GM11168 (cell line): ENCODE results near the gene CCDC102A.
"Not testable (repeated sequence)": the region's sequence is repeated elsewhere in the genome, so short reads cannot be mapped to it uniquely, and the experiment has no call there.

Experiments
- in situ Hi-C: fragments of 300-500 bp; cut with MboI; formaldehyde crosslinking; loops from one replicate; pipeline ENCODE4 v1.12.0; 2022; ENCODE audit warnings: low sequenced_read_pairs; ENCODE audit not compliant: unreplicated experiment

Gene CCDC102A

DNA sequence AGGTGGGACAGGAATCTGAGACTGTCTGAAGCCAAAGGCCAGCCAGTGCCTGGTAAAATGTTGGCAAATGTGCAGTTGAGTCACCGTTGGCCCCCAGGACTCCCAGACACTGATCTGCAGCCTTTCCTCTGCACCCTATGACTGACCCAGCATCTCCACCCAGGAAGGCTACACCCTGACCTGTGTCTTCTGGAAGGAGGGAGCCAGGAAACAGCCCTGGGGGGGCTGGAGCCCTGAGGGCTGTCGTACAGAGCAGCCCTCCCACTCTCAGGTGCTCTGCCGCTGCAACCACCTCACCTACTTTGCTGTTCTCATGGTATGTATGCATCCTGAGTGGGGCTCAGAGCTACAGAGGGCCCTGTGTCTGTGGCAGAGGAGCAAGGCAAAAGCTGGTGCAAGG, 30.1 kb upstream of the CCDC102A start:
- in situ Hi-C loops, result no loop called here

DNA sequence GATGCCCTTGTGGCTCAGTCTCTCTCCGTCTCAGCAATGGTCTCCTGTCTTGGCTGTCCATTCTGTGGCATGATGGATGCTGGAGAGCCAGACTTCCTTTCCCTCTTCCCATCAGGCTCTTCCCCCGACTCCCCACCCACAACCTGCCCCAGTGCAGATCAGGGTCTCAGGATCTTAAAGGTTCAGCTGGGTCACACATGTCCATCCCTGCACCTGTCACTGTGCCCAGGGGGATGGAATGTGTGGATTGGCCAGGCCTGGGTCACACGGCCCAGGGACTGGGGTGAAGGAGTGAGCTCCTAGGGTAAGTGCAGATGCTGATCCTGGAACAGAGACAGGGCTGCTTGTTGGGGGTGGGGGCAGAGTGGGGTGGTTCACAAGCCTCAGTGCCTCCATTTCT, 29.1 kb upstream of the CCDC102A start:
- in situ Hi-C loops, result no loop called here

- in situ Hi-C loops, result no loop called here
These were observed 28.4 kb upstream of the CCDC102A start for GRCh38 chr16:57564571-57565270.

DNA sequence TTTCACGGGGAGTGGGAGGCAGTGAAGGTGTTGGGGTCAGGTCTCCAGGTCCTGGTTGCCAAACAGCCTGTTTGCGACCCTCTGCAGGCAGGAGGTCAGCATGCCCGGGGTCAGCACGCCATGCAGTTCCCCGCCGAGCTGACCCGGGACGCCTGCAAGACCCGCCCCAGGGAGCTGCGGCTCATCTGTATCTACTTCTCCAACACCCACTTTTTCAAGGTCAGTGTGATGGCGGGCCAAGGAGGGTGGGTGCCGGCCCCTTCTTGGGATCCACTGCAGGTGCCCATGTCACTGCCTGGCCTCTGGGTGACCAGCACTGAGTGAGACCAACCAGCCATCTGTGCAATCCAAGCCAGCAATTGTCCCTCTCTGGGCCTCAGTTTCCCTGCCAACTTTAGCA, 27.4 kb upstream of the CCDC102A start:
- in situ Hi-C loops, result no loop called here

GRCh38 chr16:57563487-57563750, 27.0 kb upstream of the CCDC102A start:
- in situ Hi-C loops, result no loop called here

DNA sequence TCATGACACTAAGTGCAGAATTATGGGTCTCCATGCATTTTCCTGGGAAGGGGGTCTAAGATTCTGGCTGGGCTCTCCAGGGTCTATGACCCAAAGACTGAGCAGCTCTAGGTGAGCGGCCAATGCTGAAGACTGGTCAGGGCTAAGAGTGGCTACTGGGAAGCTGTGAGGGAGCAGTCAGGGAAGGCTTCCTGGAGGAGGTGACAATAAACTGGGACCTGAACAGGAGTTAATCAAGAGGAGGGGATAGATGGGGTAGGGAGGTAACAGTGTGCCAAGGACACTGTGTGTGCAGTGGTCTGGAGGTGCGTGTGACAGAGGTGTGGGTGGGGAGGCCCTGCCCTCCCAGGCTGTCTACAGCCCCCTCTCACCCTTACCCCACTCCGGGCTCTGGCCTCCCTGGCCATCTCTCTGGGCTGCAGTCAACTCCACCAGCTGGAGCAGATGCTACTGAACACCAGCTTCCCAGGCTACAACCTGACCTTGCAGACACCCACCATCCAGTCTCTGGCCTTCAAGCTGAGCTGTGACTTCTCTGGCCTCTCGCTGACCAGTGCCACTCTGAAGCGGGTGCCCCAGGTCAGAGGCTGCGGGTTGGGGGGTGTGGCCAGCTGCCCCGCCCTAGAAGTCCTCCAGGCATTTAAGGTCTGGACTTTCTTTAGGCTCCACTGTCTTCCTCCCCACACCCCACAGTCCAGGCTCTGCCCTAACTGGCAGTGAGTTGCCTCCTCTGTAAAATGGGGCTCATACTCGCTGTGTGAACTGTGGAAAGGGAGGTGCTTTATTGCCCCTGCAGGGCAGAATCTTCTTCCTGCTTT, 26.5 kb upstream of the CCDC102A start:
- in situ Hi-C loops, result no loop called here

DNA sequence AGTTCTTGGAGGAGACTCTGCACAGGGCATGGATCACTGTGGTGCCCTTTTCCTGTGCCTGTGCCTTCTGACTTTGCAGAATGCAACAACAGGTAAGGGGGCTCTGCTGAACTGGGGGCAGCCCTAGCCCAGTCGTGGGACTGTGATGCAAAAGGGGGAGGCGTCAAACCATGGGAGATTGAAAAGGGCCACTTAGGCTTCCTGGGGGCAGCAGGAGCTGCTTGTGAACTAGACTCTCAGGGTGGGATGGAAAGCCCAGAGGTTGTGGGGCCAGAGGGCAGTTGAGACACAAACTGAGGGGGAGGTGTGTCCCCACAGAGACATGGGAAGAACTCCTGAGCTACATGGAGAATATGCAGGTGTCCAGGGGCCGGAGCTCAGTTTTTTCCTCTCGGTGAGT, 25.7 kb upstream of the CCDC102A start:
- in situ Hi-C loops, result no loop called here

- in situ Hi-C loops, result no loop called here
These were observed 22.9 kb upstream of the CCDC102A start for GRCh38 chr16:57559072-57559790.

DNA sequence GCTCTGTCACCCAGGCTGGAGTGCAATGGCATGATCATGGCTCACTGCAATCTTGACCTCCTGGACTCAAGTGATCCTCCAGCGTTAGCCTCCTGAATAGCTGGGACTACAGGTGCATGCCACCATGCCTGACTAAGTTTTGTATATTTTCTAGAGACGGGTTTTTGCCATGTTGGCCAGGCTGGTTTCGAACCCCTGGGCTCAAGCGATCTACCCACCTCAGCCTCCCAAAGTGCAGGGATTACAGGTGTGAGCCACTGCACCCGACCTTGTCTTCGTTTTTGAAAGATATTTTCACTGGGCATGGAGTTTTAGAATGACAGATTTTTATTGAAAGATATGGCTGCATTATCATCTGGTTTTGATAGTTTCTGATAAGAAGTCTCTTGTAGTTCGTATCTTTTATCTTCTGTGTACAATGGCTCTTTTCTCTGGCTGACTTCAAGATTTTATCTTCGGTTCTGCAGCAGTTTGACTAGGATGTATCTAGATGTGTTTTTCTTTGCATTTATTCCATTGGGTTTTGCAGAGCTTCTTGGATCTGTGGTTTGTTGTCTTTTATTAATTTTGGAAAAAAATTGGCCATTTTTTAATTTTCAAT, 20.7 kb upstream of the CCDC102A start:
- in situ Hi-C loops, result no loop called here

DNA sequence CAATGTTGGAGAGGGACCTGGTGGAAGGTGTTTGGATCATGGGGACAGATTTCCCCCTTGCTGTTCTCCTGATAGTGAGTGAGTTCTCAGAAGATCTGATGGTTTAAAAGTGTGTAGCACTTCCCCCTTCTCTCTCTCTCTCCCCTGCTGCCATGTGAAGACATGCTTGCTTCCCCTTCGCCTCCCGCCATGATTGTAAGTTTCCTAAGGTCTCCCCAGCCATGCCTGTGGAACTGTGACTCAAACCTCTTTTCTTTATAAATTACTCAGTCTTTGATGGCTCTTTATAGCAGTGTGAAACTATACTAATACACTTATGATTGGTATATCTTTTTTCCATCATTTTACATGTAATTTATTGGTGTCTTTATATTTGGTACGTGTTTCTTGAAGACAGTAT, 19.5 kb upstream of the CCDC102A start:
- in situ Hi-C loops, result no loop called here

- in situ Hi-C loops, result no loop called here
These were observed 14.7 kb upstream of the CCDC102A start for GRCh38 chr16:57551057-57551456.

DNA sequence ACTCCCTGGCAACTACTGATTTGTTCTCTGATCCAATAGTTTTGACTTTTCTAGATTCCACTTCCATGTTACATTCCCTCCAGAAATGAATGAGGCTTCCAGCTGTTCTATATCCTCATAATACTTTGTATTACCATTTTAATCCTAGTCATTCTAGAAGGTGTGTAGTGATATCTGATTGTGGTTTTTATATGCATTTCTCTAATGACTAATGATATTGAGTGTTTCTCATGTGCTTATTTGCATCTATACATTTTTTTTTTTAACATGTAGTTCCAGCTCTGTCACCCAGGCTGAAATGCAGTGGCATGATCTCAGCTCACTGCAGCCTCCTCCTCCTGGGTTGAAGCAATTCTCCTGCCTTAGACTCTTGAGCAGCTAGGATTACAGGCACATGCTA, 13.4 kb upstream of the CCDC102A start:
- in situ Hi-C loops, result no loop called here

DNA sequence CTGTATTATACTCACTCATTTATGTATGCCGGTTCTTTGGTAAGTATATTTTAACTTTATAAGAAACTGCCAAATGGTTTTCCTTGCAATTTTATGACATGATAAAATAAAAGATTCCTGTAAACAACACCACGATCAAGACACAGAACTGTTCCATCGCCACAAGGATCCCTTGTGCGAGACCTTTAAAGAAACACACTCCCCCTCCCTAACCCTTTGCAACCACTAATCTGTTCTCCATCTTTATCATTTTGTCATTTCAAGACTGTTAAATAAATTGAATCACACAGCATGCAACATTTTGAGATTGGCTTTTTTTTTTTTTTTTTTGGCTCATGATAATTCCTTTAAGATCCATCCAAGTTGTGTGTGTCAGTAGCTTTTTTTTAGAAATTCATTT, 12.0 kb upstream of the CCDC102A start:
- in situ Hi-C loops, result no loop called here

DNA sequence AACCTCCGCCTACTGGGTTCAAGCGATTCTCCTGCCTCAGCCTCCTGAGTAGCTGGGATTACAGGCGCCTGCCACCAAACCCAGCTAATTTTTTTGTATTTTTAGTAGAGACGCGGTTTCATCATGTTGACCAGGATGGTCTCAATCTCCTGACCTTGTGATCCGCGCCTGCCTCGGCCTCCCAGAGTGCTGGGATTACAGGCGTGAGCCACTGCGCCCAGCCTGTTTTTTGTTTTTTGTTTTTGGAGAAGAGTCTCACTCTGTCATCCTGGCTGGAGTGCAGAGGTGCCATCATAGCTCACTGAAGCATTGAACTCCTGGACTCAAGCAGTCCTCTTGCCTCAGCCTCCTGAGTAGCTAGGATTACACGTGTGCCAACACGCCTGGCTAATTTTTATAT, 11.2 kb upstream of the CCDC102A start:
- in situ Hi-C loops, result not testable (repeated sequence)

DNA sequence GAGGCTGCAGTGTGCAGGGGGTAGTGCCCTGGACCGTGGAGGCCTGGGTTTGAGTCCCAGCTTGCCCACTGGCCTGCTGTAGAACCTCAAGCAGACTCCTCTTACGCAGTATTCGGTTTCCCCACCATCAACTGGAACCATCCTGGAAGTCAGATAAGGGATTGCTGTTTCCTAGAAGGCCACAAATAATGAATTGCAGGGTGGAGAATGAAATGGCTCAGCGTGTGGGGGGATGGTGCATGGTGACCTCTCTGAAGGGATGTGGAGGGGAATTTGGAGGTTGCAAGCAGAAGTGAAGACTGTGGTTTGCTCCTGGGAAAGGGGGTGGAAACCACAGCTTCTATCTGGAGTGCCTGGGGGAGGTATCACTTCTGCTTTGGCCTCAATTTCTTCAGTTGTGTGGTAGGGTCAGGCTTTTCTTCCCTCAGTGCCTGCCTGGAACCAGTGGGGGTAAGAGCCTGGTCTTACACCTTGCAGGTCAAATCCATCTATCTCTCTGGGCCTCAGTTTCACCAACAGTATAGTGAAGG, 7.8 kb upstream of the CCDC102A start:
- in situ Hi-C loops, result no loop called here

GRCh38 chr16:57541754-57542435, 5.5 kb upstream of the CCDC102A start:
- in situ Hi-C loops, result no loop called here

GRCh38 chr16:57540906-57541753, 4.8 kb upstream of the CCDC102A start:
- in situ Hi-C loops, result no loop called here

DNA sequence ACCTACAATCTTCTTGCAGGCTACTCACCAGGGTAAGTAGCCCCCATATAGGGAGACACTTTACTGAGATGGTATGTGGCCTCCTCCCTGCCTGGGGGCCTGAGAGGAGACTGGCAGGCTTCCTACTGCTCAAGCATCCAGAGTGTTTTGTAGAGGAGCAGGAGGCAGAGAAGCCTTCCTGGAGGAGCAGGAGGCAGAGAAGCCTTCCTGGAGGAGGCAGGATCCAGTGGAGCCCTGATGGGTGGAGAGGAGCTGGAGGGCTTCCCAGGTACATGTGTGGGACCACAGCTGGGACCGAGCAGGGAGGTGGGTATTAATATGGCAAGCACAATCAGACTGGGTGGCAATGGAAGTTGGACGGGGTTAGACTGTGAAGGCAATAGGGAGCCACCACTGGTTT, 4.0 kb upstream of the CCDC102A start:
- in situ Hi-C loops, result no loop called here

- in situ Hi-C loops, result no loop called here
These were observed 2.9 kb upstream of the CCDC102A start for GRCh38 chr16:57539072-57539796.
